GM19455 (cell line): ENCODE measurements around the gene TLCD5.

Experiments
- ATAC-seq: cut with Tn5 transposase; IDR thresholded peaks from one replicate; pipeline ENCODE4 v1.9.1; 2021; ENCODE audit not compliant: unreplicated experiment

Gene TLCD5

GRCh38 chr11:120335908-120336640, 11.0 kb downstream of the TLCD5 start, which contains the start of gene ARHGEF12:
TSS of gene ARHGEF12 (plus strand) at chr11:120336413. CDS start at chr11:120337244, 831 bp downstream.
- ATAC-seq, result peak; percentile 55

GRCh38 chr11:120336641-120337354, 11.7 kb downstream of the TLCD5 start:
- peak; percentile 43 for ATAC-seq

- no peak for ATAC-seq
Measured at GRCh38 chr11:120337355-120338106, 12.4 kb downstream of the TLCD5 start.

GRCh38 chr11:120338107-120338933, 13.2 kb downstream of the TLCD5 start:
- no peak for ATAC-seq

DNA sequence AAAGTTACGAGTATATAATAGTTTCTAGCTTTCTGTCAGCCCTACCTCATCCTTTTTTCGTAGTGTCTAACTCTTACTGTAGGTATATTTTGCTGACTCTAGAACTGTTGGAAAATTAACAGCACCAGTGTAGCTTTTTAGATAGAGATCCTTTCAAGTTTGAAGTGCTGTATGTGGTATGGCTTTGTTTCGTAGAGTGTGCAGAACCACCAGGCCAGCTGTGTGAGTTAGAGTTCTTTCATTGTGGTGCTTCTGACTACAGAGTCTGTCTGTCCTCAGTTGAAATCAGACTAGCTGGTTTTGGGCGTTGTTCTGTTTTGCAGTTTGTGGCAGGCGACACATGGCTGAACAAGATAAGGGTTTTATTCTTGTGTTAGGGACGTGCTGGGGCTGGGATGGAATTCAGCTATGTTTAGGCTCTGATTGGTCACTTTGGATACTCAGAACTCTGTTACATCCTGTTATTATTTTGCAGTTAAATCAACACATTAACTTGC, 14.3 kb downstream of the TLCD5 start:
- ATAC-seq, result no peak

DNA sequence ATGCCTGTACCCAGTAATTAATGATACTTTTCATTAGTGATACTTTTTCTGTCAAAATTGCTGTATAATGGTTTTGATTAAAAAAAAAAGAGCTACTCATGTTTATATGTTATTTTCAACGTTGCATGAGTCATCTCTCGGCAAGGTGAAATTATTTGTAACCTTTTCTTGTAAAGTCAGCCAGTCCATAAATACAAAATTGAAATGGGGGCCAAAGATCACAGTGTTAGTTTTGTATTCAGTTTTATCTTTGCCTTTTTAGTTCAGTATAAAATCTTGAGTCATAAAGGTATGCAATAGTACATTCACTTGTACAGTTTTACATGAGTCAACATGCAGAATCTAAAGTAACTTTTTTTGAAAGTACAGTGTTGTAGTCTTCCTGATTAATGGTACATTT, 15.4 kb downstream of the TLCD5 start:
- ATAC-seq, result no peak

DNA sequence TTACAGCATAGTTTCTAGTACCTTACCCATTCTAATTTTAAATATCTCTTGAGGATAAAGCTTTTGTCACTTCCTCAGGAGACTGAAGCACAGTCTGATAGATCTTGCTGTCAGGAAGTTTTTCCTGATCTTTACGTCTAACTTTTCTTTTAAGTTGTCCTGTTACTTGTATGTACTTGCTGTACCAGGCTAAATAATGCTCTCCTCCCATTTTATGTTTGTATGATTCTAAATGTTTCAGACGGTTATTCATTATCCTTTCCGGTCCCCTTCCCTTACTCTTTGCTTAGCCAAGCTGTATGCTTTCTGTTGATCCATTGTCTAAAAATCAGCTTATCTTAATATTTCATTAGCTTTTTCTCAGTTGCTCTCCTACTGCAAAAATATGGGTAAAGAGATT, 17.1 kb downstream of the TLCD5 start:
- ATAC-seq, result no peak

DNA sequence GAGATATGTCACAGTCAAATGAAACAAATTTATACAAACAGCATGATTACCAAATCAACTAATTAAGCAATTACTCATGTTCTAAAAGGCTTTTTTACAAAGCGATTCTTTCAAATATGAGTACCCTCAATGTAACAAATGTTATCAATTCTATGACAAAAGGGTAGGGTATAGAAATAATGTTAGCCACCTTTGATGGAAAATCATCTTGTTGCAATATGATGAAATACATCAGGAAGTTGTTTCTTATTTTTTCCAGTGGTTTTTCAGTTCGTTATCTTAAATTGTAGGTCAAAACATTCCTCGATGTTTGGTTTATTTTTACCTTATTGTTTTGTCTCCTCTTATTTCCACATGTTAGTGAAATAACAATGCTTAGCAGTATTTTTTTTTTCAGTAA, 17.6 kb downstream of the TLCD5 start:
- ATAC-seq, result no peak

DNA sequence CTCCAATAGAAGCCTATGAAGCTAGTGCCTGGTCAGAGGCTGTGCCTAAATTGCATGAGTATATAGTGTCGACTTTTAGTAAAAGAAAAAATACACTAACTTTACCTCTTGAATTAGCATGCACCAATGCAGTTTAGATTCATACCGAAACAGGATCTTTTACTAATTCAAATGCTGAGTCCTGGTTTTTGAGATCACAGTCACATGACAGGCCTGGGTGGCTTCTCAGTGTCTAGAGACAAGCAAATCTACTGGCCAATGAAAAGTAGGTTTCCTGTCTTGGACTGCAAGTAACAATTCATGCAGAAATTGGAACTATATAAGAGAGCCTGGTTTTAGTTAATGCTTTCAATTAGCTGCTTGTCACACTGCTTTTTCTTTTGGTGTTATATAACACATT, 18.3 kb downstream of the TLCD5 start:
- peak; percentile 56 for ATAC-seq

DNA sequence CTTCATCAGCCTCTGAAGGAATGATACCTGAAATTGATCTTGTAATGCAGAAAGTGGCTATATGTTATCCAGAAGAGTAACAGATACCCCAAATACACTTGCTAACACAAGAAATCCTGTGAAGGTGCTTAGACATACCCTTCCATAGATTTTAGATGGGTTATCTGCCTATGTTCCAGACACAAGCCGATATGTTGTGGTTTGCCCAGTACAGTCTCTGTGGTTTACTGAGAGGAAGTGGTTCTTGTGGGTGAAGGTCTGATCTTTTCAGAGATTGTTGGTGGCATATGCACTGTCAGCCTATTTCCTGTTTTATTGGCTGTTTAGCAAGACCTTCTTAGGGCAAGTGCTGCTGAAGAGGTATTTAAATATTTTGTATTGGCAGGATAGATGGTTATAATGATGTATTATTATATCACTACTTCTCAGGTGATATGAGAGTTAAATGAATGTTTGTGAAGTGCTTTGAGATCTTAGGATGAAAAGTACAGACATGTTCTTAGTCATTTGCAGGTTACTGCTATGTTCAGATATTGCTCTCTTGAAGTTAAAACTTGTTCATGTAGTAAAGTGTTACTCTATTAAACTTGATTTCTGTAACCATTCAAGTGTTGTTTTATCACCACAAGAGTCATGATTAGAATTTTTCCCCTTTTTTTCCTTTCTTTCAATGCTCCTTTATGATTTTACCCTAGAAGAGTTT, 19.4 kb downstream of the TLCD5 start:
- peak; percentile 76 for ATAC-seq

GRCh38 chr11:120346233-120346632, 21.1 kb downstream of the TLCD5 start:
- ATAC-seq, result no peak

GRCh38 chr11:120350637-120351036, 25.5 kb downstream of the TLCD5 start:
- ATAC-seq, result no peak

DNA sequence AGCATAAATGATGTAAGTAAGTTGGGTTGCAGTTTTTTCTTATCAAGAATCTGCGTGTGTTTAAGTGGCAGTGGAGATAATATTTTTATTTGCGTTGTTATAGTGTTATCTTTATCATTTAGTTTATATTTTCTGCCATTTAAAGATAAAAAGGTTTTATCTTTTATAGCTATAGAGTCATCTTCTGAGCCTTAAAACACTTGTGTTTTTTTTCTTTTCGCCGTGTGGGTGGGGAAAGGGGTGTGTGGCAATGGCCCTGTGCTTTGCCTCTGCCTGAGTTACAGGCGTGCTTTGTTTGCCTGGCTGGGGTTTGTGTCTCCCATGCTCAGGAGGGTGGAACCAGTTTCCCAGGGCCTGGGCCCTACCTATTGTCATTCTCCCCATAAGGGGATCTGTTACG, 27.3 kb downstream of the TLCD5 start:
- no peak for ATAC-seq

DNA sequence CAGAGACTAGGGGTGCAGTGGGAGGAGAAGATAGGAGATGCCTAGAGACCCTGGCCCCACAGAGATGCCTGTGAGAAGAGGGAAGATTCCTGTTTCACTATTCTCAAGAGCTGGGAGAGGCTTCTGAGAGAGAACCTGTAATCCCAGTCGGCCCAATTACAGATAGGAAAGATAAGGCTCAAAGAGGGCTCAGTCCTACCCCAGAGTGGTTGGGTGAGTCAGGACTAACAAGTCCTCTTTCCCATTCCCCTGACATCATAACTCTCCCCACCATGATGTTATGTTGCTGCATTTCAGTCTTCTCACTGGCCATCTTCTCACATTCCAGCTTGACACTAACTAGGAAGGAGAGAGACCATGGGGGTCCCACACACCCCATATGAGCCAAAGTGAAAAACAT, 29.0 kb downstream of the TLCD5 start:
- ATAC-seq, result no peak

DNA sequence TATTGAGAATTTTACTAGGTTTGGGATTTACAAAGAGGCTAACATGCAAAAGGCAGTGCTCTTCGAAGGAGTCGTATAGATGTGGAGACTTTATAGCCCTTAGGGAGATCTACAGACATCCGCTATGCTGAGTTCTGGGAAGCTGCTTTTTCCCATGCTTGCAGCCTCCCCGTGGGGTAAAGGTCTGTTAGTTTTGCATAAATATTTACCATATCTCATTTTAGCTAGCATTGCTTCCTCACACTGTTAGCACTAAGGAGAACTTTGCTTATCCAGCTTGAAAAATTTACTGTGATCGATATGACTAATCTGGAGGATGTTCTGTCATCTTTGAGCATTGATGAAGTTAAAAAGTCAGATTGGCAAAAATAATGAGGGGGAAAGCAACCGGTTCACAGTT, 29.7 kb downstream of the TLCD5 start:
- ATAC-seq, result no peak

DNA sequence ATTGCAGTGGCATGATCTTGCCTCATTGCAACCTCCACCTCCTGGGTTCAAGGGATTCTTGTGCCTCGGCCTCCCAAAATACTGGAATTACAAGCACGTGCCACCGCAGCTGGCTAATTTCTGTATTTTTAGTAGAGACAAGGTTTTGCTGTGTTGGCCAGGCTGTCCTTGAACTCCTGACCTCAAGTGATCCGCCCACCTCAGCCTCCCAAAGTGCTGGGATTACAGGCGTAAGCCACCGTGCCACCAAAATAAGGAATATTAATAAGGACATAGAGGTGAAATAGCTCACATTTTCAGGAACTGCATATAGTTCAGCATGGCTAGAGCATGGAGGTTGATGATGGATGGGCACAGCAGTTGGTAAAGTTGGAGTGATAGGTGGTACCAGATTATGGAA, 32.5 kb downstream of the TLCD5 start:
- ATAC-seq, result no peak

- no peak for ATAC-seq
Measured at GRCh38 chr11:120358729-120359128, 33.6 kb downstream of the TLCD5 start.

DNA sequence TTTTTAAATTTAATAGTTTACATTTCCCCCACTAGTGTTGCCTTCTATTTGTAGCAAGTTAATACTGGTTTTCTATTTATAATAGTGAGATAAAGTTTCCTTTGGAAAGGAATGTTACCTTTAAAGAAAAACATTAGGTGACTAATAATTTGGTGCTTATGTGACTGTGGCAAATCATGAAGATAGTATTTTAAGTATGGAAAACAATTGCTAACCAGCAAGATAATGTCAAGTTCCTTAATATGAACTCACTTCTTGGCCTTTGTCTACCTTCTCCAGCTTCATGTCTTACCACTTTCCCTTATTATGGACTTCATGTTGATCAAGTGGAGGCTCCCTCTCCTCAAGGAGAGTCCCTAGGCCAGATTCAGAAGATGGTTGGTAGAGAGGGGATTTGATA, 38.3 kb downstream of the TLCD5 start:
- ATAC-seq, result no peak

DNA sequence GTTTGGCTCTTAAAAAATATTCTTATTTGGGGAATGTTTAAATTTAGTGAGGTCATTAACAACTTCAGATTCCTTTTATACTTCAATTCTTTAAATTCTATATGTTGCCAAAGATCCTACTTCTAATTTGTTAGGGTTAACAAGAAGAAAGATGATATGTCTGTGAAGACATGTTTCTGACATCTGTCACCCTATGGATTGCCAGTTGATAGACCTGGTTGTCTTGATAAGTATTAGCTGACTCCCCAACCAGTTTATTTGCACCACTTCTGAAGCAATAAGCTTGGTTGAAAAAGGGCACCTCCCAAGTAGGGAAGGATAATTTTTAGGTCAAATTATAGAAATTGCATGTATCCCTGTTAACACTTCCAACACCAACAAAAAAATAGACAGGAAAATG, 40.4 kb downstream of the TLCD5 start:
- no peak for ATAC-seq

- ATAC-seq, result no peak
Measured at GRCh38 chr11:120372296-120372695, 47.2 kb downstream of the TLCD5 start.
